ENCODE results near the gene DDI2. TPM values are rescaled to one million over a fixed set of nuclear protein-coding genes. Genes with fewer than 3 reads are reported as not detected.

Gene DDI2
- total and polyA plus RNA-seq, 2 donors (not counting 3 experiments of a cell fraction or from before 2014, with no cell fraction given): 5.4 to 35.2 TPM

GRCh38 chr1:15669864-15670263 lies 52.6 kb downstream of the DDI2 start:
- H3K9me1 ChIP-seq (replicated peaks; ENCODE audit: control insufficient read depth, extremely low read depth, insufficient read depth, low read length): no peaks in the 10 kb centered on the region
- intact Hi-C loops (cut with micrococcal nuclease): no loop called here
- H2AFZ ChIP-seq (ENCODE audit: low read depth, low read length): no peak overlapping the region
- dilution Hi-C loops (cut with MboI; ENCODE audit: extremely low pct_ligation_motif_present, low sequenced_read_pairs): no loop called here
- no peaks in the 10 kb centered on the region for H3K27me3 ChIP-seq (ENCODE audit: control insufficient read depth in 2 of 2, insufficient read depth in 2 of 2, low read length in 2 of 2)
- H3K9ac ChIP-seq (replicated peaks; ENCODE audit: extremely low read depth, insufficient read depth, low read length): no peak overlapping the region
- H3K79me2 ChIP-seq (ENCODE audit: control insufficient read depth, insufficient read depth, low read length): no peaks in the 10 kb centered on the region
- ChIA-PET CTCF (interaction anchor here (0.7 to 0.8 kb wide), 2 partner anchors 14 to 22 kb away, joined by 3 read pairs; no protein-coding TSS in a partner anchor), POLR2A (no interaction called here)
- H3K4me3 ChIP-seq (replicated peaks in 1 of 3; ENCODE audit: insufficient read depth in 1 of 3, low read depth in 1 of 3, low read length in 3 of 3): no peak overlapping the region
- BruUV-seq (replicated peaks): no TSS peak
- H4K20me1 ChIP-seq (replicated peaks; ENCODE audit: control insufficient read depth, extremely low read depth, insufficient read depth, low read length): no peaks in the 10 kb centered on the region
- H3K9me3 ChIP-seq (replicated peaks; ENCODE audit: control insufficient read depth, insufficient read depth, low read length): no peaks in the 10 kb centered on the region
- peaks cover 8% of the 10 kb centered on the region for H3K4me1 ChIP-seq (ENCODE audit: control insufficient read depth, extremely low read depth, insufficient read depth, low read length)
- no peak overlapping the region for H3K4me2 ChIP-seq (ENCODE audit: insufficient read depth, low read length)
- no peak for DNase-seq (ENCODE audit: low read depth, low spot score)
- no peaks in the 10 kb centered on the region for H3K36me3 ChIP-seq (ENCODE audit: control insufficient read depth in 2 of 2, extremely low read depth in 1 of 2, insufficient read depth in 2 of 2, low read length in 2 of 2)
- no peak for TF ChIP-seq FOS (IDR thresholded peaks at IDR 0.05; ENCODE audit: borderline replicate concordance, insufficient read depth, low read length)
- TF ChIP-seq POLR2AphosphoS5 (IDR thresholded peaks at IDR 0.05; ENCODE audit: insufficient read depth, low read depth, low read length): no peak
- TF ChIP-seq JUN (IDR thresholded peaks at IDR 0.05; ENCODE audit: borderline replicate concordance, insufficient read depth, insufficient read length, low read depth): no peak
- TF ChIP-seq EZH2 (IDR thresholded peaks at IDR 0.05; ENCODE audit: borderline replicate concordance, low read depth, low read length, severe bottlenecking): no peak
- no peak for TF ChIP-seq MAX (IDR thresholded peaks at IDR 0.05; ENCODE audit: insufficient read depth, insufficient read length)
- TF ChIP-seq GATA2 (IDR thresholded peaks at IDR 0.05; ENCODE audit: insufficient read depth, insufficient read length, low read depth, low read length): no peak
- no peak for TF ChIP-seq POLR2A (IDR thresholded peaks at IDR 0.05; ENCODE audit: low read depth, low read length)
- TF ChIP-seq MYC (IDR thresholded peaks at IDR 0.05; ENCODE audit: low read depth, low read length): no peak
- no peak for TF ChIP-seq CTCF (IDR thresholded peaks at IDR 0.05; ENCODE audit: extremely low read depth in 1 of 2, insufficient read depth in 1 of 2, low read depth in 1 of 2, low read length in 2 of 2)
- no peak for FAIRE-seq
- no peak overlapping the region for H3K27ac ChIP-seq (ENCODE audit: insufficient read depth, low read depth, low read length)
